ENCODE data around the gene NANS. TPM values are rescaled to one million over a fixed set of nuclear protein-coding genes. Genes with fewer than 3 reads are reported as not detected.

NANS gene
- total RNA-seq, 1 experiment from 2014 or later = 84.9 TPM

- ChIA-PET POLR2A (ENCODE audit: unreplicated experiment) (interaction anchor here (0.7 kb wide), 1 partner anchor 22 kb away, joined by 11 read pairs; the partner anchor contains the start of gene NANS), CTCF (interaction anchor here (0.5 to 1.4 kb wide), 3 partner anchors 22 to 393 kb away, joined by 3 to 5 read pairs (median 3); partner anchors contain the start of gene NANS)
- no peak overlapping the region for H3K4me3 ChIP-seq
- no peaks in the 10 kb centered on the region for H4K20me1 ChIP-seq (ENCODE audit: insufficient read depth)
- H3F3A ChIP-seq (ENCODE audit: insufficient read depth, low read depth) = peaks cover 22% of the 10 kb centered on the region
- TSS peak; percentile 79 for BruUV-seq (replicated peaks)
- no peaks in the 10 kb centered on the region for H3K9me2 ChIP-seq (ENCODE audit: insufficient read depth)
- H3K36me3 ChIP-seq (ENCODE audit: low read depth) = no peaks in the 10 kb centered on the region
- H3K79me2 ChIP-seq (ENCODE audit: low read depth) = no peaks in the 10 kb centered on the region
- H3K9me3 ChIP-seq (ENCODE audit: insufficient read depth, low read depth) = no peaks in the 10 kb centered on the region
- peak overlapping the region; percentile 49 for H3K4me2 ChIP-seq
- H3K4me1 ChIP-seq (replicated peaks; ENCODE audit: insufficient read depth) = peaks cover 29% of the 10 kb centered on the region
- intact Hi-C loops (cut with micrococcal nuclease; ENCODE audit: unreplicated experiment) = no loop called here
- TF ChIP-seq CTCF (conservative IDR thresholded peaks at IDR 0.05) (peak; percentile 79), EZH2 (IDR thresholded peaks at IDR 0.05; ENCODE audit: low read depth) (no peak)
- no peaks in the 10 kb centered on the region for H3K27me3 ChIP-seq (ENCODE audit: insufficient read depth, low read depth)
- DNase-seq = peak in 1 of 2 experiments; percentile 50
- H3K27ac ChIP-seq = peak overlapping the region; percentile 83
- H2AFZ ChIP-seq = no peak overlapping the region
These were observed 21.7 kb upstream of the NANS start for GRCh38 chr9:98034593-98035546.

GRCh38 chr9:98037357-98037756 lies 19.2 kb upstream of the NANS start:
- BruUV-seq (replicated peaks) = no TSS peak
- Histone ChIP-seq H3K79me2 (ENCODE audit: low read depth) (no peaks in the 10 kb centered on the region), H3K9me3 (ENCODE audit: insufficient read depth, low read depth) (no peaks in the 10 kb centered on the region), H3K9me2 (ENCODE audit: insufficient read depth) (no peaks in the 10 kb centered on the region), H4K20me1 (ENCODE audit: insufficient read depth) (no peaks in the 10 kb centered on the region), H2AFZ (no peak overlapping the region), H3K36me3 (ENCODE audit: low read depth) (no peaks in the 10 kb centered on the region), H3K4me2 (0 out of 2 replicates have a peak overlapping the region, but pooled peaks have one; percentile 36), H3K27ac (0 out of 2 replicates have a peak overlapping the region, but pooled peaks have one; percentile 11), H3K27me3 (ENCODE audit: insufficient read depth, low read depth) (no peaks in the 10 kb centered on the region), H3K4me1 (replicated peaks; ENCODE audit: insufficient read depth) (peaks cover 29% of the 10 kb centered on the region), H3K4me3 (no peak overlapping the region), H3F3A (ENCODE audit: insufficient read depth, low read depth) (peaks cover 22% of the 10 kb centered on the region)
- ChIA-PET POLR2A (ENCODE audit: unreplicated experiment) (interaction anchor here (0.6 kb wide), 1 partner anchor 315 kb away, joined by 3 read pairs; no protein-coding TSS in a partner anchor), CTCF (no interaction called here)
- no peak for TF ChIP-seq CTCF (conservative IDR thresholded peaks at IDR 0.05)
- TF ChIP-seq EZH2 (IDR thresholded peaks at IDR 0.05; ENCODE audit: low read depth) = no peak
- intact Hi-C loops (cut with micrococcal nuclease; ENCODE audit: unreplicated experiment) = no loop called here
- DNase-seq = peak; percentile 47 to 51

- Histone ChIP-seq H4K20me1 (ENCODE audit: insufficient read depth) (no peaks in the 10 kb centered on the region), H3K36me3 (ENCODE audit: low read depth) (no peaks in the 10 kb centered on the region), H3K79me2 (ENCODE audit: low read depth) (no peaks in the 10 kb centered on the region), H3K4me1 (replicated peaks; ENCODE audit: insufficient read depth) (peaks cover 29% of the 10 kb centered on the region), H3K4me2 (no peak overlapping the region), H3K27ac (no peak overlapping the region), H3K4me3 (no peak overlapping the region), H3K9me2 (ENCODE audit: insufficient read depth) (no peaks in the 10 kb centered on the region), H3F3A (ENCODE audit: insufficient read depth, low read depth) (peaks cover 22% of the 10 kb centered on the region), H2AFZ (no peak overlapping the region), H3K9me3 (ENCODE audit: insufficient read depth, low read depth) (no peaks in the 10 kb centered on the region), H3K27me3 (ENCODE audit: insufficient read depth, low read depth) (no peaks in the 10 kb centered on the region)
- BruUV-seq (replicated peaks) = no TSS peak
- no peak for TF ChIP-seq CTCF (conservative IDR thresholded peaks at IDR 0.05)
- TF ChIP-seq EZH2 (IDR thresholded peaks at IDR 0.05; ENCODE audit: low read depth) = no peak
- DNase-seq = no peak
- ChIA-PET CTCF (no interaction called here), POLR2A (ENCODE audit: unreplicated experiment) (interaction anchor here (0.6 kb wide), 1 partner anchor 392 kb away, joined by 3 read pairs; no protein-coding TSS in a partner anchor)
- intact Hi-C loops (cut with micrococcal nuclease; ENCODE audit: unreplicated experiment) = no loop called here
These were observed 17.6 kb upstream of the NANS start for GRCh38 chr9:98038958-98039357.
